C1 segment of cervical spinal cord (tissue), 14 donors: ENCODE measurements around the gene RALB.

Source experiments
- DNase-seq, 14 donors: peaks; one replicate each; lab custom pipeline; 2025; lab: John Stamatoyannopoulos, UW

The RALB gene

GRCh38 chr2:120336749-120337148 lies 84.1 kb downstream of the RALB start:
- no peak for DNase-seq

GRCh38 chr2:120338015-120338414 lies 85.4 kb downstream of the RALB start:
- DNase-seq: no peak

GRCh38 chr2:120341977-120342376 lies 89.3 kb downstream of the RALB start:
- no peak for DNase-seq

GRCh38 chr2:120342446-120342845 lies 89.8 kb downstream of the RALB start:
- DNase-seq: no peak

- DNase-seq: no peak
These were observed 90.4 kb downstream of the RALB start for GRCh38 chr2:120343100-120343432.

GRCh38 chr2:120343433-120344105 lies 90.9 kb downstream of the RALB start:
- DNase-seq: peak in 13 of 14 donors; percentile 11 to 82 (median 55)
